Left ventricle myocardium superior (tissue), 1 donor: ENCODE measurements around the gene FBXO24. TPM values are rescaled to one million over a fixed set of nuclear protein-coding genes. Genes with fewer than 3 reads are reported as not detected.

ENCODE experiments used
- ATAC-seq: fragments of 200-7000 bp; cut with Tn5 transposase; one replicate; pipeline ENCODE4 v1.9.1; 2020; ENCODE audit warnings: mild to moderate bottlenecking, moderate library complexity
- DNase-seq: peaks from one replicate; pipeline ENCODE4 v3.0.0-alpha.2; 2020
- intact Hi-C: fragments of 100-400 bp; cut with micrococcal nuclease; formaldehyde crosslinking; loops from one replicate; pipeline ENCODE4 v1.11.0; 2022
- total RNA-seq: library from RNA; stranded (reverse); fragmentation: NEBNext Ultra II Directional; extraction: Animal tissue kit (Norgen Biotek cat#: 25700); gene quantifications from one replicate; pipeline ENCODE4 v1.2.1, GENCODE V29; 2021
- donor health status: DM: no; HTN: yes; CAD: no; lungs with severe emphysema.

The FBXO24 gene
- total RNA-seq, 1 donor from 2014 or later: 0.77 TPM

GRCh38 chr7:100606313-100606712 is 20.2 kb downstream of the FBXO24 start:
- DNase-seq: no peak
- intact Hi-C loops: no loop called here
- ATAC-seq: no peak

- intact Hi-C loops: no loop called here
- DNase-seq: no peak
- ATAC-seq: no peak
These were observed 21.0 kb downstream of the FBXO24 start for GRCh38 chr7:100607111-100607510.

- ATAC-seq: no peak
- intact Hi-C loops: no loop called here
These were observed 23.8 kb downstream of the FBXO24 start for GRCh38 chr7:100609958-100610357.

GRCh38 chr7:100611983-100612729 is 26.0 kb downstream of the FBXO24 start, which contains the start of gene MOSPD3:
TSS of gene MOSPD3 (plus strand) at chr7:100612540. CDS start at chr7:100612792, 252 bp downstream.
- intact Hi-C loops: no loop called here
- ATAC-seq (peak; percentile 98), DNase-seq (peak; percentile 98)

More at GRCh38 chr7:100609958-100610357, 23.8 kb downstream of the FBXO24 start:
- no peak for DNase-seq

- intact Hi-C loops: no loop called here
- DNase-seq: no peak
- ATAC-seq: peak; percentile 8
These were observed 26.7 kb downstream of the FBXO24 start for GRCh38 chr7:100612730-100613390.

GRCh38 chr7:100613412-100614175 is 27.5 kb downstream of the FBXO24 start:
- intact Hi-C loops: no loop called here
- DNase-seq (no peak), ATAC-seq (no peak)

- no peak for DNase-seq
- intact Hi-C loops: no loop called here
- ATAC-seq: no peak
These were observed 28.3 kb downstream of the FBXO24 start for GRCh38 chr7:100614308-100614861.

- DNase-seq (no peak), ATAC-seq (no peak)
- intact Hi-C loops: no loop called here
These were observed 34.1 kb downstream of the FBXO24 start for GRCh38 chr7:100620239-100620638.

GRCh38 chr7:100620804-100621203 is 34.7 kb downstream of the FBXO24 start:
- no peak for ATAC-seq
- intact Hi-C loops: no loop called here
- DNase-seq: no peak

- no peak for ATAC-seq
- DNase-seq: no peak
- intact Hi-C loops: no loop called here
These were observed 35.4 kb downstream of the FBXO24 start for GRCh38 chr7:100621554-100621953.

GRCh38 chr7:100623951-100624824 is 38.1 kb downstream of the FBXO24 start:
- no peak for DNase-seq
- intact Hi-C loops: no loop called here
- no peak for ATAC-seq

- no peak for DNase-seq
- ATAC-seq: no peak
- intact Hi-C loops: no loop called here
These were observed 39.9 kb downstream of the FBXO24 start for GRCh38 chr7:100626055-100626454.

GRCh38 chr7:100626530-100627237 is 40.6 kb downstream of the FBXO24 start:
- DNase-seq: peak; percentile 86
- intact Hi-C loops: no loop called here
- ATAC-seq: peak; percentile 98

GRCh38 chr7:100627238-100627549 is 41.1 kb downstream of the FBXO24 start:
- ATAC-seq (peak; percentile 4), DNase-seq (no peak)
- intact Hi-C loops: no loop called here

- intact Hi-C loops: no loop called here
- DNase-seq (no peak), ATAC-seq (no peak)
These were observed 43.1 kb downstream of the FBXO24 start for GRCh38 chr7:100629117-100629716.

- intact Hi-C loops: no loop called here
- DNase-seq (no peak), ATAC-seq (no peak)
These were observed 43.9 kb downstream of the FBXO24 start for GRCh38 chr7:100630066-100630465.

GRCh38 chr7:100632951-100633717 is 47.0 kb downstream of the FBXO24 start:
- ATAC-seq: peak; percentile 66
- intact Hi-C loops: no loop called here
- DNase-seq: peak; percentile 60
